GM12878 (cell line): Measurements from ENCODE around the gene POR. TPM values are rescaled to one million over a fixed set of nuclear protein-coding genes. Genes with fewer than 3 reads are reported as not detected.

Experiments used
- ETV6 ChIP-seq, 2 experiments: fragments of 450-650 bp in 1 of 2; IDR thresholded peaks in 1 of 2; conservative IDR thresholded peaks in 1 of 2; 2 replicates each; pipeline ENCODE4 v1.6.1; 2014; ENCODE audit warnings: antibody characterized with exemption in 1 of 2, borderline replicate concordance in 1 of 2, low read depth in 1 of 2, mild to moderate bottlenecking in 1 of 2, moderate library complexity in 1 of 2
- HDAC2 ChIP-seq: fragments of 200-600 bp; sonication (generic); IDR thresholded peaks from 2 replicates; pipeline ENCODE4 v1.6.1; 2017
- RUNX3 ChIP-seq: IDR thresholded peaks from 2 replicates; pipeline ENCODE4 v1.6.1; 2012; ENCODE audit warnings: low read length, inconsistent platforms
- SMC3 ChIP-seq: IDR thresholded peaks from 2 replicates; pipeline ENCODE4 v1.6.1; 2011; ENCODE audit warnings: low read length, improper control_type of control experiment, borderline replicate concordance
- TARDBP ChIP-seq: IDR thresholded peaks from 2 replicates; pipeline ENCODE4 v1.6.1; 2016; ENCODE audit warnings: borderline replicate concordance
- TCF7 ChIP-seq: IDR thresholded peaks from 2 replicates; pipeline ENCODE4 v1.6.1; 2014; ENCODE audit warnings: antibody characterized with exemption, borderline replicate concordance
- ZNF24 ChIP-seq: fragments of 450-650 bp; IDR thresholded peaks from 2 replicates; pipeline ENCODE4 v1.6.1; 2017; ENCODE audit warnings: antibody characterized with exemption, mild to moderate bottlenecking
- ZZZ3 ChIP-seq: IDR thresholded peaks from 2 replicates; pipeline ENCODE4 v1.6.1; 2011; ENCODE audit warnings: low read depth; ENCODE audit not compliant: control insufficient read depth, insufficient read length
- polyA plus RNA-seq, 11 experiments: library from polyadenylated mRNA; depleted of rRNA in 4 of 11; unstranded in 6 of 11; stranded (reverse) in 5 of 11; fragments of >200 nt; fragmentation: Nextera tagmentation in 4 of 11; fragmentation: Illumina TruSeq in 1 of 11; extraction: Ambion mirVana in 4 of 11; extraction: Trizol in 1 of 11; gene quantifications; 1 replicate in 1 of 11; 2 replicates in 10 of 11; pipeline versions ENCODE4 v1.2.1 to v1.2.3, GENCODE V29; 2011 to 2016; ENCODE audit warnings: inconsistent platforms in 2 of 11, missing spikeins in 2 of 11, low read depth in 1 of 11
- total RNA-seq, 4 experiments: library from RNA; depleted of rRNA in 3 of 4; stranded (reverse); fragments of >200 nt in 3 of 4; fragmentation: Illumina TruSeq in 1 of 4; extraction: Trizol in 1 of 4; gene quantifications; 2 replicates each; pipeline versions ENCODE4 v1.2.1 to v1.2.3, GENCODE V29; 2013 to 2021
- TF ChIP-seq, protein P1 (sequence below): IDR thresholded peaks from 2 replicates; pipeline ENCODE4 v1.6.1; 2012; ENCODE audit warnings: improper control_type of control experiment, low read depth, low read length; ENCODE audit not compliant: insufficient replicate concordance
- TF ChIP-seq, protein P2 (sequence below): IDR thresholded peaks from 2 replicates; pipeline ENCODE4 v1.6.1; 2011; ENCODE audit warnings: low read depth, low read length, improper control_type of control experiment, borderline replicate concordance

POR gene
- total and polyA plus RNA-seq, 10 of the 15 experiments (the other 5 are each of a cell fraction or from before 2014, with no cell fraction given) = 2.2 to 75.8 (median 35.9) TPM

DNA sequence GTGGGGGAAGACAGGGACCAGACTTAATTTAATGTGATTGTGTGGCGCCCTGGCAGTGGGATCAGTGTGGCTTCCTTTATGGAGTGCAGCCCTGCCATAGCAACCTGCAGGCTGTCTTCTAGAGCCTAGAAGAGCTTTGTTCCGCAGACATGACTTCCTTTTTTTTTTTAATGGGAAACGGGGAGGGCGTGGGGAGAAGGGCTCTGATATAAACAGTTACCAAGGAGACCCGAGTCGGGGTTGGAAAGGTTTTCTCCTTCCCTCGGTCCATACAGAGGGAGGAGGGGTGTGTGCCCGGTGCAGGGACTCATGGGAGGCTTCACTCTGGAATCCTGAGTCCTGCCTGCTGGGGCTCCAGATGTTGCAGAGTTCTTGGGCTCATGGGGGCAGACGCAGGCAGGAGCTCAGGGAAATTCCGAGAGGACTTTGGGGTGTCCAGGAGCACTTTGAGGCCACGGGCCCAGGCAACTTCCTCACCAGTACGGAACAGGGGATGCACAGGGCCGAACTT is 52.6 kb downstream of the POR start (continued):
- TF ChIP-seq ZNF24 (no peak), ETV6 (conservative IDR thresholded peaks at IDR 0.05 in 1 of 2, IDR thresholded peaks at IDR 0.05 in 1 of 2; ENCODE audit: borderline replicate concordance in 1 of 2, low read depth in 1 of 2) (no peak), ZZZ3 (no peak), TARDBP (no peak), RUNX3 (no peak), HDAC2 (no peak), TCF7 (no peak), SMC3 (no peak)
- TF ChIP-seq, protein P1, sequence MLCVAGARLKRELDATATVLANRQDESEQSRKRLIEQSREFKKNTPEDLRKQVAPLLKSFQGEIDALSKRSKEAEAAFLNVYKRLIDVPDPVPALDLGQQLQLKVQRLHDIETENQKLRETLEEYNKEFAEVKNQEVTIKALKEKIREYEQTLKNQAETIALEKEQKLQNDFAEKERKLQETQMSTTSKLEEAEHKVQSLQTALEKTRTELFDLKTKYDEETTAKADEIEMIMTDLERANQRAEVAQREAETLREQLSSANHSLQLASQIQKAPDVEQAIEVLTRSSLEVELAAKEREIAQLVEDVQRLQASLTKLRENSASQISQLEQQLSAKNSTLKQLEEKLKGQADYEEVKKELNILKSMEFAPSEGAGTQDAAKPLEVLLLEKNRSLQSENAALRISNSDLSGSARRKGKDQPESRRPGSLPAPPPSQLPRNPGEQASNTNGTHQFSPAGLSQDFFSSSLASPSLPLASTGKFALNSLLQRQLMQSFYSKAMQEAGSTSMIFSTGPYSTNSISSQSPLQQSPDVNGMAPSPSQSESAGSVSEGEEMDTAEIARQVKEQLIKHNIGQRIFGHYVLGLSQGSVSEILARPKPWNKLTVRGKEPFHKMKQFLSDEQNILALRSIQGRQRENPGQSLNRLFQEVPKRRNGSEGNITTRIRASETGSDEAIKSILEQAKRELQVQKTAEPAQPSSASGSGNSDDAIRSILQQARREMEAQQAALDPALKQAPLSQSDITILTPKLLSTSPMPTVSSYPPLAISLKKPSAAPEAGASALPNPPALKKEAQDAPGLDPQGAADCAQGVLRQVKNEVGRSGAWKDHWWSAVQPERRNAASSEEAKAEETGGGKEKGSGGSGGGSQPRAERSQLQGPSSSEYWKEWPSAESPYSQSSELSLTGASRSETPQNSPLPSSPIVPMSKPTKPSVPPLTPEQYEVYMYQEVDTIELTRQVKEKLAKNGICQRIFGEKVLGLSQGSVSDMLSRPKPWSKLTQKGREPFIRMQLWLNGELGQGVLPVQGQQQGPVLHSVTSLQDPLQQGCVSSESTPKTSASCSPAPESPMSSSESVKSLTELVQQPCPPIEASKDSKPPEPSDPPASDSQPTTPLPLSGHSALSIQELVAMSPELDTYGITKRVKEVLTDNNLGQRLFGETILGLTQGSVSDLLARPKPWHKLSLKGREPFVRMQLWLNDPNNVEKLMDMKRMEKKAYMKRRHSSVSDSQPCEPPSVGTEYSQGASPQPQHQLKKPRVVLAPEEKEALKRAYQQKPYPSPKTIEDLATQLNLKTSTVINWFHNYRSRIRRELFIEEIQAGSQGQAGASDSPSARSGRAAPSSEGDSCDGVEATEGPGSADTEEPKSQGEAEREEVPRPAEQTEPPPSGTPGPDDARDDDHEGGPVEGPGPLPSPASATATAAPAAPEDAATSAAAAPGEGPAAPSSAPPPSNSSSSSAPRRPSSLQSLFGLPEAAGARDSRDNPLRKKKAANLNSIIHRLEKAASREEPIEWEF = no peak
- TF ChIP-seq, protein P2, sequence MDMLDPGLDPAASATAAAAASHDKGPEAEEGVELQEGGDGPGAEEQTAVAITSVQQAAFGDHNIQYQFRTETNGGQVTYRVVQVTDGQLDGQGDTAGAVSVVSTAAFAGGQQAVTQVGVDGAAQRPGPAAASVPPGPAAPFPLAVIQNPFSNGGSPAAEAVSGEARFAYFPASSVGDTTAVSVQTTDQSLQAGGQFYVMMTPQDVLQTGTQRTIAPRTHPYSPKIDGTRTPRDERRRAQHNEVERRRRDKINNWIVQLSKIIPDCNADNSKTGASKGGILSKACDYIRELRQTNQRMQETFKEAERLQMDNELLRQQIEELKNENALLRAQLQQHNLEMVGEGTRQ = no peak
- TF ChIP-seq, all 136 proteins: peak for 0
